Measurements from ENCODE around the gene GAPT.

Gene GAPT

DNA sequence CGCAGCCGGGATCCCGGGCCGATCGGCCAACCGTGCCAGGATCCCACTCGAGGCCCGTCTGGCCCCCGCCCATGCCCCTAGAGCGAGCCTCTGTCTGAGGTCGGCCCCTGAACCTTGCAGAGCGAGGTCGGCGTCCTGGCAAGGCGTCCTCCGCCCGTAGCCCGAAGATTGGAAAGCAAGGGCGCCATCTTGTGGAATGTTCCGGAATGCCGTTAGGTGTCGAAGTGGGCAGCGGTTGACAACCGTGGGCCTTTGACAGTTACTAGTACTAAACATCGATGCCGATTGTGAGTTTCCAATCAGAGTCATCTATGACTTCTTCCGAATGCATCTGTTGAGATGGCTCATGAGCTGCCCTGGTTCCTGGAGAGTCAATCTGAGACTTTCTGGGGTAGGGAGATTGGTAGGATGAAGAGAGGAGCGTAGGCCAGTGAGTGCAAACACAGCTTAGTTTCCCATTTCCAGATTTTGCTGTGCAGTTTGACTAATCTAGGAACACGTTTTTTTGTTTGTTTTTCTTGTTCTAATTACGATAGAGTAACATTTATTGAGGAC is 30.4 kb upstream of the GAPT start:
- peak; percentile 7 to 93 (median 82) for DNase-seq

- DNase-seq = no peak
Observed at GRCh38 chr5:58462154-58462553, 29.1 kb upstream of the GAPT start.

DNA sequence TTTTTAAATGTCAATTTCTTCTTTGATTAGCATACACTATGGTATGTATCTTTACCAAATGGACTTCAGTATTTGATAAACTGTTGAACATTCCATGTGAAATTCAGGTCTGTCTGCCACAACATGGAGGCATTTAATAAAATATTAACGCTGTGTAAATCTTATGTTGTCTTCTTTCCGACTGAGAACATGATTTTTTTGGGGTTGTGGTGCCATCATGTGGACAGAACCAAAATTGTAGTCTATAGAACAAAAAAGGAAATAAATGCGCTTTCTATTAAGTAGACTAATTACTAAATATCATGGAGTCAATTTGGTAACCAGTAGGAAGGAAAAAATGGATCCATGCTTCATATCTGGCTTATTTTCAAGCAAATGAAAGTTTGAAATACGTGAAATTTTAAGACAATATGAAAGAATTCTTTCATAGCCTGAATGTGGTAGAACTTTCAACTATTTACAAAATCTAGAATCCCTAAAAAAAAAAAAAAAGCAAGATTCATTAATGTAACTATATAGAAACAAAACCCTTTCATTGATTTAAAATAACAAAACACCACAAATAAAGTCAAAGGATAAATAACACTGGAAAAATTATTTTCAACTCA is 28.5 kb upstream of the GAPT start:
- DNase-seq = peak in 8 of 56 donors; percentile 1 to 40 (median 8)

GRCh38 chr5:58466939-58467338 is 24.3 kb upstream of the GAPT start:
- no peak for DNase-seq

DNA sequence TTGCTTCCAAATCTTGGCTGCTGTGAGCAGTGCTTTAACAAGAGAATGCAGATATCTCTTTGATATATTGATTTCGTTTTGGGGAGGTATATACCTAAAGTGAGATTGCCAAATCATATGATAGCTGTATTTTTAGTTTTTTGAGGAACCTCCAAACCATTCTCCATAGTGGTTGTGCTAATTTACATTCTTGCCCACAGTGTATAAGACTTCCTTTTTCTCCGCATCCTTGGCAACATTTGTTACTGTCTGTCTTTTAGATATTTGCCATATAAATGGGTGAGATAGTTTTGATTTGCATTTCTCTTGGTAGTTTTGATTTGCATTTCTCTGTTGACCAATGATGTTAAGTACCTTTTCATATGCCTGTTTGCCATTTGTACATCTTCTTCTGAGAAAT is 21.3 kb upstream of the GAPT start:
- no peak for DNase-seq

DNA sequence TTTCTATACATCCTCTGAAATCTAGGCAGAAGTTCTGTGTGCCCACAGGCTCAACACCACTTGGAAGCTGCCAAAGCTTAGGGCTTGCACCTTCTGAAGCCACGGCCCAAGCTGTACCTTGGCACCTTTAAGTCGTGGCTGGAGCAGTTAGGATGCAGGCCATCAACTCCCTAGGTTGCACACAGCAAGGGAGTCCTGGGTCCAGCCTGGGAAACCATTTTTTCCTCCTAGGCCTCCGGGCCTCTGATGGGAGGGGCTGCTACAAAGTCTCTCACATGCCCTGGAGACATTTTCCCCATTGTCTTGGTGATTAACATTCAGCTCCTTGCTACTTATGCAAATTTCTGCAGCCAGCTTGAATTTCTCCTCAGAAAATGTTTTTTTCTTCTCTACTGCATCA is 15.8 kb upstream of the GAPT start:
- DNase-seq = no peak

DNA sequence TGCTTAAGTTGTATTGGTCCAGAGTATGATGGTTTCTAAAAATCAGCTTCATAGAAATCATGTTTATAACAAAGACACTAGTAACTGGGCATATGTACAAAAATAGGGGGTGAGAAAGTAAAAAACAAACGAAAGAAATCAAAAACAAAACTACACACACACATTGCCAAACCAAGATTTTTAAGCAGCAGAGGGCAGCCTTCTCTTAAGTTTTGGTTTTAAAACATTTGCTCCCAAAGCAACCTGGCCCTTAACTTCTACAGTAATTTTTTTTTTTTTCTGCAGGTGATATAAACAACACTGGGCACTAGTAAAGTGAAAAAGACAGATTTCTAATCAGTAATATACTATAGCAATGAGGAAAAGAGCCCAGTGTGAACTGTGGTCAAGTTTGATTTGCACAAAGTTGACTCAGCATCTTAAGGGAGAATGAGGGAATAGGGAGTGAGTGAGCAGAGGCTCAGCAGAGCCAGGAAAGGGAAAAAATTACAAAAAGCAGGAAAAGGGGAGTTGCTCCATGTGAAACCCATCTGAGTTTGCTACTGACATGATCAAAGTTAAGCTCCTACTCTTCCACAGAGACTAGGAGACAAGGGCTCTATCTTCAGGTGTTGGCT is 13.4 kb upstream of the GAPT start:
- no peak for DNase-seq

GRCh38 chr5:58481066-58481676 is 10.1 kb upstream of the GAPT start:
- no peak for DNase-seq

GRCh38 chr5:58481828-58482227 is 9.4 kb upstream of the GAPT start:
- no peak for DNase-seq

- no peak for DNase-seq
Observed at GRCh38 chr5:58482536-58482935, 8.7 kb upstream of the GAPT start.

- no peak for DNase-seq
Observed at GRCh38 chr5:58484505-58484904, 6.7 kb upstream of the GAPT start.

- DNase-seq = no peak
Observed at GRCh38 chr5:58486290-58486689, 4.9 kb upstream of the GAPT start.

- DNase-seq = no peak
Observed at GRCh38 chr5:58490402-58491050, 709 bp upstream of the GAPT start.

GRCh38 chr5:58493141-58493540 is 1.9 kb downstream of the GAPT start:
- DNase-seq = no peak

GRCh38 chr5:58496488-58496887 is 5.3 kb downstream of the GAPT start:
- no peak for DNase-seq

- DNase-seq = no peak
Observed at GRCh38 chr5:58497386-58497785, 6.2 kb downstream of the GAPT start.

- DNase-seq = no peak
Observed at GRCh38 chr5:58497921-58498320, 6.7 kb downstream of the GAPT start.

- DNase-seq = peak in 20 of 56 donors; percentile 1 to 66 (median 14)
Observed at GRCh38 chr5:58498340-58498942, 7.2 kb downstream of the GAPT start.

DNA sequence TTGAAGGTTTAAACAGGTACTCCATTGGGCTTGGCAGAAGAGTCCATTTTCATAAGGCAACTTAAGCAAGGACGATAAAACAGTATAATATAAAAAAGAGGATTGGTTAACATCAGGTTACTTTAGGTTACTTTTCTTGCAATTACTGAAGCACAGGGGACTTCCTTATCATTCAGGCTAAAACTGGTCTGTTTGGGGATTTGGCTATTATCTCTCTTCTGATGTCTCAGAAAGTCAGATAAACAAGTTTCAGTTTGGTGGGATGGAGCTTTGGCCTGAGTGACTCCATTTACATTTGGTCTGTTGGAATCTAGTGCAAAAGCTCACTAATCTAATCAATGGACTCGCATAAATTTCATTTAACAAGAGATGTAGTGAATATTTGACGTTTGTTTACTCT is 8.0 kb downstream of the GAPT start:
- DNase-seq = no peak

DNA sequence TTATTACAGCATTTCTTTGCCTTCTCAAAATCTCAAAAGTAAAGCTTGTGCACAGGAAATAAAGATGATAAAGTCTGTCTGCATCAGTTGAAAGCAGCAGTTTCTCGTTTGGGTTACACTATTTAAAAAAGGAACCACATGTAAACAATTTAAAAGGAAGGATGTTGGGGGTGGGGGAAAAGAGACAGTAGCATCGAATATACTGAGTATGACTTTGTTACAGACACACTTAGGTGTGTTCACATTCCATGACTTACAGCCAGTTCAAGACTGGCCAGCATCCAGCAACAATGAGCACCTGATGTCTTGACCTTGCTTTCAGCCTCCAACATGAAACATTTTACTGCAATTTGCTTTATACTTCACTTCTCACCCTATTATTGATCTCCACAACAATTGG is 8.7 kb downstream of the GAPT start:
- no peak for DNase-seq

DNA sequence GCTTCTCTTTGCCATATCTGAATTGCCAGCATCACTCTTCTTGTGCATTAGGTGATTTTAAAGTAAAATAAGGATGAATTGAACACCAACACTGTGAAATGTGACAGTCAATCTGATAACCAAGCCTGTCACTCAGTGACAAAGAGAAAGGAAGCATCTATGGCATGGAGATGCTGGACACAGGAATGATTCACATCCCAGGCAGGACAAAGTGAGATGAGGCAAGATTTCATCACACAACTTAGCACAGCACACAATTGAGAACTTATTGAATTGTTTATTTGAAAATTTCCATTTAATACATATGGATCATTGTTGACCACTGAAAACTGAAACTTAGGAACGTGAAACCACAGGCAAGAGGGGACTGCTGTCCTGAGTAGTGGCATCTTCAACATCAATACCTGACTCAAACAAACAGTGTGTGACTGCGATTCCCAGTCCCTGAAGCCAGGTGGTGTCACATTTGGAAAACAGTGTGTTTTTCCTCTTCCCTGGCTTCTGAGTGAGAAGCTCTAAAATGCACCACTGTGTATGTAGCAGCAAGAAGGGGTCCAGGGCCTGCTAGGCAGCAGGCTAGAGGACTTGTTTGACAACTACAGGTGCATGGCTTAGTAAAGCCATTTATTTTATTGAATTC is 10.7 kb downstream of the GAPT start:
- no peak for DNase-seq
